SU-DHL-6 (cell line): ENCODE measurements around the gene TMEM161A.

Experiments
- EZH2phosphoT487 ChIP-seq: fragments of 200-600 bp; sonication (generic), shearing (Covaris generic); conservative IDR thresholded peaks from 2 replicates; pipeline ENCODE4 v1.6.1; 2018; ENCODE audit warnings: mild to moderate bottlenecking, antibody characterized with exemption, low read length, moderate library complexity, mixed read lengths
- TF ChIP-seq, protein P1 (sequence below): fragments of 200-600 bp; sonication (generic); IDR thresholded peaks from one replicate; pipeline ENCODE4 v1.5.1; 2017; ENCODE audit warnings: antibody characterized with exemption, mild to moderate bottlenecking, low read length, moderate library complexity; ENCODE audit not compliant: insufficient read depth, poor library complexity, severe bottlenecking

DNA sequence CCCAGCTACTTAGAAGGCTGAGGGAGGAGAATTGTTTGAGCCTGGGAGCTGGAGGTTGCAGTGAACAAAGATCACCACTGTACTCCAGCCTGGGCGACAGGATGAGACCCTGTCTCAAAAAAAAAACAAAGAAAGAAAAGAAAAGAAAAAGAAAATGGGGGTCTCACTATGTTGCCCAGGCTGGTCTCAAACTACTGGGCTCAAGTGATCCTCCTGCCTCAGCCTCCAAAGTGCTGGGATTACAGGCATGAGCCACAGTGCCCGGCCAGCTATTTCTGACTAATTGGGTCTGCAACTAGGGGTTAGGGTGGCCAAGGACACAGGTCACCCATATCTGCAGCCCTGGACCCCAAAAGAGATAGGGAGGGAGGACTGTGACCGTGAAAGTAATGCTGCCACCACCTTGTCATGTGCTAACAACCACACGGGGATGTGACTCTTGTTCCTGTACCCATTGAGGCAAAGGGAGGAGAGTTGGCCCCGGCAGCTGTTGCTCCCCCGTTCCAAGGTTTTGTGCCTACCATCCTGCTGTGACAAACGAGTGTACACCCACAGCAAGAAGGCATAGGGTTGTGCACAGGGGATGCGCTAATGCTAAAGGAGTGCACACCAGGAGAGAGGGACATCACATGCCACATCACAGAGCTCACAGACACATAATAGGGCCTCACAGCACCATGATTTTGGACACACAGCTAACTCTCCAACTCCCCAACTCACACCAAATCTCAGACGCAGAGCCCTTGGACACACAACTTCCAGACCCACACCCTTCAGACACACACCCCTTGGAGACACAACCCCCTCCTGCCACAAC is 31.2 kb upstream of the TMEM161A start:
- TF ChIP-seq, protein P1, sequence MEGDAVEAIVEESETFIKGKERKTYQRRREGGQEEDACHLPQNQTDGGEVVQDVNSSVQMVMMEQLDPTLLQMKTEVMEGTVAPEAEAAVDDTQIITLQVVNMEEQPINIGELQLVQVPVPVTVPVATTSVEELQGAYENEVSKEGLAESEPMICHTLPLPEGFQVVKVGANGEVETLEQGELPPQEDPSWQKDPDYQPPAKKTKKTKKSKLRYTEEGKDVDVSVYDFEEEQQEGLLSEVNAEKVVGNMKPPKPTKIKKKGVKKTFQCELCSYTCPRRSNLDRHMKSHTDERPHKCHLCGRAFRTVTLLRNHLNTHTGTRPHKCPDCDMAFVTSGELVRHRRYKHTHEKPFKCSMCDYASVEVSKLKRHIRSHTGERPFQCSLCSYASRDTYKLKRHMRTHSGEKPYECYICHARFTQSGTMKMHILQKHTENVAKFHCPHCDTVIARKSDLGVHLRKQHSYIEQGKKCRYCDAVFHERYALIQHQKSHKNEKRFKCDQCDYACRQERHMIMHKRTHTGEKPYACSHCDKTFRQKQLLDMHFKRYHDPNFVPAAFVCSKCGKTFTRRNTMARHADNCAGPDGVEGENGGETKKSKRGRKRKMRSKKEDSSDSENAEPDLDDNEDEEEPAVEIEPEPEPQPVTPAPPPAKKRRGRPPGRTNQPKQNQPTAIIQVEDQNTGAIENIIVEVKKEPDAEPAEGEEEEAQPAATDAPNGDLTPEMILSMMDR: no peak
- no peak for TF ChIP-seq EZH2phosphoT487
